Kidney (tissue), 14 donors: ENCODE measurements around the gene CEP97. TPM values are rescaled to one million over a fixed set of nuclear protein-coding genes. Genes with fewer than 3 reads are reported as not detected.
"Not testable (repeated sequence)": the region's sequence is repeated elsewhere in the genome, so short reads cannot be mapped to it uniquely, and the experiment has no call there.

ENCODE experiments used
- DNase-seq, 5 donors: peaks; one replicate each; pipeline ENCODE4 v3.0.0-alpha.2; 2013 to 2020
- FAIRE-seq: peaks from 2 replicates; lab custom pipeline; 2012; peaks lifted over from hg19 to GRCh38; lab: Jason Lieb, UNC
- H3K27ac ChIP-seq, 2 donors: one replicate each; pipeline ENCODE4 v1.7.0; 2013; ENCODE audit warnings: low read depth in 2 of 2, low read length in 2 of 2, inconsistent platforms in 1 of 2
- H3K27me3 ChIP-seq: one replicate; pipeline ENCODE4 v1.7.1; 2013; ENCODE audit warnings: low read length, inconsistent platforms; ENCODE audit not compliant: control insufficient read depth, insufficient read depth
- H3K36me3 ChIP-seq, 3 donors: one replicate each; pipeline versions ENCODE4 v1.7.0 to v1.7.1; 2013; ENCODE audit warnings: low read length in 3 of 3, control low read depth in 1 of 3, inconsistent platforms in 1 of 3; ENCODE audit not compliant: insufficient read depth in 3 of 3, control insufficient read depth in 2 of 3
- H3K4me1 ChIP-seq, 3 donors: one replicate each; pipeline versions ENCODE4 v1.7.0 to v1.7.1; 2013; ENCODE audit warnings: low read length in 3 of 3, inconsistent platforms in 1 of 3, low read depth in 1 of 3; ENCODE audit not compliant: control insufficient read depth in 2 of 3, insufficient read depth in 2 of 3
- H3K4me3 ChIP-seq, 3 donors: one replicate each; pipeline versions ENCODE4 v1.7.0 to v1.8.1; 2013; ENCODE audit warnings: low read length in 3 of 3, control low read depth in 1 of 3, inconsistent platforms in 1 of 3
- H3K9ac ChIP-seq, 3 donors: one replicate each; pipeline versions ENCODE4 v1.7.0 to v1.7.1; 2013; ENCODE audit warnings: low read length in 3 of 3, control low read depth in 1 of 3, inconsistent platforms in 1 of 3
- H3K9me3 ChIP-seq, 3 donors: one replicate each; pipeline versions ENCODE4 v1.7.0 to v1.7.1; 2013; ENCODE audit warnings: low read length in 3 of 3, control low read depth in 1 of 3, inconsistent platforms in 1 of 3; ENCODE audit not compliant: control insufficient read depth in 2 of 3, insufficient read depth in 1 of 3
- intact Hi-C: fragments of 100-400 bp; cut with DNase I; formaldehyde crosslinking; loops from one replicate; pipeline ENCODE4 v1.11.1; 2022
- polyA plus RNA-seq: library from polyadenylated mRNA; stranded (reverse); fragments of 350-450 nt; fragmentation: Illumina TruSeq; extraction: RNeasy Lipid Tissue Mini Kit (QIAGEN cat#74804); gene quantifications from one replicate; pipeline ENCODE4 v1.2.3, GENCODE V29; 2014; ENCODE audit warnings: low read depth, low replicate concordance; ENCODE audit not compliant: insufficient read depth
- total RNA-seq: library from RNA; stranded (reverse); fragmentation: NEBNext Ultra II Directional; extraction: Animal tissue kit (Norgen Biotek cat#: 25700); gene quantifications from one replicate; pipeline ENCODE4 v1.2.1, GENCODE V29; 2021
- TF ChIP-seq, protein P1 (sequence below): IDR thresholded peaks from 3 replicates; pipeline ENCODE4 v1.5.1; 2012; ENCODE audit warnings: mild to moderate bottlenecking, moderate library complexity, borderline replicate concordance; ENCODE audit not compliant: insufficient read depth; ENCODE audit errors: extremely low read depth
- donor health status: control.
- donor health status: control.
- donor health status: control.
- donor health status: control.
- donor health status: control.
- donor health status: DM: yes; HTN: yes; CAD: no.
- donor health status: Normal renal cell carcinoma (clear cell type).

Gene CEP97
- total and polyA plus RNA-seq, 2 donors from 2014 or later: 1.7 to 7.5 TPM

DNA sequence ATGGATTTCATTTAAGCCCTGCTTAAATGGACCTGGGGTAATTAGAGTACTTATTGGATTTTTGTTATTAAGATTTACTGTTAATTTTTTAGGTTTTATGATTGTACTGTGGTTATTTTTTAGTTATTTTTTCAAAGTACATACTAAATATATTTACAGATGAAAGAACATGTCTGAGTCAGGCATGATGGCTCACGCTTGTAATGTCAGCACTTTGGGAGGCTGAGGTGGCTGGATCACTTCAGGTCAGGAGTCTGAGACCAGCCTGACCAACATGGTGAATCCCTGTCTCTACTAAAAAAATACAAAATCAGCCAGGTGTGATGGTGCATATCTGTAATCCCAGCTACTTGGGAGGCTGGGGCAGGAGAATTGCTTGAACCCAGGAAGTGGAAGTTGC lies 21.7 kb upstream of the CEP97 start:
- no peak overlapping the region for H3K9ac ChIP-seq
- H3K9me3 ChIP-seq: no peaks in the 10 kb centered on the region
- no peaks in the 10 kb centered on the region for H3K36me3 ChIP-seq
- FAIRE-seq (no peak), DNase-seq (no peak)
- intact Hi-C loops: no loop called here
- no peaks in the 10 kb centered on the region for H3K4me1 ChIP-seq
- H3K27ac ChIP-seq: no peak overlapping the region
- H3K4me3 ChIP-seq: no peak overlapping the region
- TF ChIP-seq, protein P1, sequence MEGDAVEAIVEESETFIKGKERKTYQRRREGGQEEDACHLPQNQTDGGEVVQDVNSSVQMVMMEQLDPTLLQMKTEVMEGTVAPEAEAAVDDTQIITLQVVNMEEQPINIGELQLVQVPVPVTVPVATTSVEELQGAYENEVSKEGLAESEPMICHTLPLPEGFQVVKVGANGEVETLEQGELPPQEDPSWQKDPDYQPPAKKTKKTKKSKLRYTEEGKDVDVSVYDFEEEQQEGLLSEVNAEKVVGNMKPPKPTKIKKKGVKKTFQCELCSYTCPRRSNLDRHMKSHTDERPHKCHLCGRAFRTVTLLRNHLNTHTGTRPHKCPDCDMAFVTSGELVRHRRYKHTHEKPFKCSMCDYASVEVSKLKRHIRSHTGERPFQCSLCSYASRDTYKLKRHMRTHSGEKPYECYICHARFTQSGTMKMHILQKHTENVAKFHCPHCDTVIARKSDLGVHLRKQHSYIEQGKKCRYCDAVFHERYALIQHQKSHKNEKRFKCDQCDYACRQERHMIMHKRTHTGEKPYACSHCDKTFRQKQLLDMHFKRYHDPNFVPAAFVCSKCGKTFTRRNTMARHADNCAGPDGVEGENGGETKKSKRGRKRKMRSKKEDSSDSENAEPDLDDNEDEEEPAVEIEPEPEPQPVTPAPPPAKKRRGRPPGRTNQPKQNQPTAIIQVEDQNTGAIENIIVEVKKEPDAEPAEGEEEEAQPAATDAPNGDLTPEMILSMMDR: no peak
- no peaks in the 10 kb centered on the region for H3K27me3 ChIP-seq

DNA sequence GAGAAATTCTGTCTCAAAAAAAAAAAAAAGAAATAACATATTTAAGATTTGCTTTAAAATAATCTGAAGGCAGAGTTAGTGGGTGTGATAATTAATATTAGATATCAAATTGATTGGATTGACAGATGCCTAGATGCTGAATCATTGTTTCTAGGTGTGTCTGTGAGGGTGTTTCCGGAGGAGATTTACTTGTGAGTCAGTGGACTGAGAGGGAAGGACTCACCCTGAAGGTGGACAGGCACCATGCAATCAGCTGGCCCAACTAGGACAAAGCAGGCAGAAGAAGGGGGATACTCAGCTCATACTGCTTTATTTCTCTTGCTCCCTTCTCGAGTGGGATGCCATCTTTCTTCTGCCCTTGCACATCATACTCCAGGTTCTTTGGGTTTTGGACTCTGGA lies 21.2 kb upstream of the CEP97 start:
- no peak overlapping the region for H3K4me3 ChIP-seq
- no peak overlapping the region for H3K9ac ChIP-seq
- intact Hi-C loops: no loop called here
- no peaks in the 10 kb centered on the region for H3K4me1 ChIP-seq
- TF ChIP-seq, protein P1: no peak
- no peaks in the 10 kb centered on the region for H3K9me3 ChIP-seq
- H3K27ac ChIP-seq: no peak overlapping the region
- no peak for FAIRE-seq
- no peak for DNase-seq
- H3K27me3 ChIP-seq: no peaks in the 10 kb centered on the region
- H3K36me3 ChIP-seq: no peaks in the 10 kb centered on the region

DNA sequence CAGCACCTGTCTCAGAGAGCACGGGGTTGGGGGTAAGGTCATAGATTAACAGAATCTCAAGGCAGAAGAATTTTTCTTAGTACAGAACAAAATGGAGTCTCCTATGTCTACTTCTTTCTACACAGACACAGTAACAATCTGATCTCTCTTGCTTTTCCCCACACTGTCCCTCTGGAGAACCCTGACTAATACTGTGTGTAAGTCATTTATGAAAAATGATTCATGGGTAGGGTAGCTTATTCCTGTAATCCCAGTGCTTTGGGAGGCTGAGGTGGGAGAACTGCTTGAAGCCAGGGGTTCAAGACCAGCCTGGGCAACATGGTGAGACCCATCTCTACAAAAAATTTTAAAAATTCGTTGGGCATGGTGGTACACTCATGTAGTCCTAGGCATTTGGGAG lies 19.8 kb upstream of the CEP97 start:
- DNase-seq, H3K9ac ChIP-seq, H3K4me3 ChIP-seq, H3K27ac ChIP-seq, H3K27me3 ChIP-seq, H3K9me3 ChIP-seq, intact Hi-C loops, H3K36me3 ChIP-seq, H3K4me1 ChIP-seq, FAIRE-seq: not testable (repeated sequence)

DNA sequence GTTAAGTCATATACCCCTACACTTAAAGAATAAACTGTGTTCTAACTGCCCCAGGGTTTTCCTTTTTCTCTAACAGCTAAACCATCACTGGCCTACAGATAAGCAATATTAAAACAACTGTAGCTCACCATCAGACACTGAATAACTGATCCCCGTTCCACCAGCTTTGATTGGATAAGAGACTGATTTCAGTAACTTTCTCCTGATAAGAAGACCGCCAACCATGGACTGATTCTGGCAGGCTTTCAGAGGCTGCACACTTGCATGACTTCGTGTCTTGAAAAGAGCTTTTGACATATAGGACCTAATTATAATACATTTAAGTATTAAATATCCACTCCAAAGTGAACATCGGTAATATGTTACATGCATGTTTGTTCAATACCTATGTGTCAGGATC lies 15.3 kb upstream of the CEP97 start:
- no peaks in the 10 kb centered on the region for H3K9me3 ChIP-seq
- TF ChIP-seq, protein P1: no peak
- H3K4me3 ChIP-seq: no peak overlapping the region
- no peaks in the 10 kb centered on the region for H3K27me3 ChIP-seq
- H3K36me3 ChIP-seq: no peaks in the 10 kb centered on the region
- FAIRE-seq (no peak), DNase-seq (no peak)
- intact Hi-C loops: no loop called here
- H3K9ac ChIP-seq: no peak overlapping the region
- H3K4me1 ChIP-seq: no peaks in the 10 kb centered on the region
- H3K27ac ChIP-seq: no peak overlapping the region
